ENCODE results near the gene ATP8B4.

The ATP8B4 gene

DNA sequence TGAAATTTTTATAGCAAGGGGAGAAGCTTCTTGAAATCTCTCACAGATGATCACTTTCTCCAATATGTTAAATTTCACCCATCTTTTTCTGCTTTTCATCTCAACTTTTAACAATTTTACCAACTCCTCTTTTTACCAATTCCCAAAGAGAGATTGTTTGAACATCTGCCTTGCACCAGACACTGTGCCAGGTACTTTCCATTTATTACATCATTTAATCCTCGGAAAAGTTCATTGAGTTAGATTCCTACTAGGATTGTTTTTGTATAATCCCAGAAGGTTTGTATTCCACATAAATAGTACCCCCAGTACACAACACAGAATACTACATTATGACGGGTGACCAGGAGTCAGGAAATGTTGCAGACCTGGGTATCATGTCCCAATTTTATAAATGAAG, 74.1 kb downstream of the ATP8B4 start:
- Histone ChIP-seq H3K9me2 (replicated peaks; ENCODE audit: low read depth, low read length) (no peaks in the 10 kb centered on the region), H3K4me3 (ENCODE audit: low read length, poor library complexity, severe bottlenecking) (no peak overlapping the region), H3K4me2 (ENCODE audit: low read depth, low read length, poor library complexity, severe bottlenecking) (no peak overlapping the region), H3F3A (ENCODE audit: low read depth) (no peaks in the 10 kb centered on the region), H3K27me3 (ENCODE audit: insufficient read depth, low read length, poor library complexity, severe bottlenecking) (no peaks in the 10 kb centered on the region), H3K36me3 (ENCODE audit: insufficient read depth, low read length) (no peaks in the 10 kb centered on the region), H3K9ac (ENCODE audit: low read depth, low read length, poor library complexity, severe bottlenecking) (no peak overlapping the region), H2AFZ (ENCODE audit: low read length) (no peak overlapping the region), H3K79me2 (ENCODE audit: insufficient read depth, low read length) (no peaks in the 10 kb centered on the region), H3K9me3 (ENCODE audit: insufficient read depth, low read depth, low read length) (peaks cover 3% of the 10 kb centered on the region; the same call in 1 of the 2 replicates), H4K20me1 (ENCODE audit: insufficient read depth, low read length, poor library complexity, severe bottlenecking) (no peaks in the 10 kb centered on the region), H3K4me1 (ENCODE audit: insufficient read depth, low read length, poor library complexity, severe bottlenecking) (no peaks in the 10 kb centered on the region)
- TF ChIP-seq EZH2phosphoT487 (IDR thresholded peaks at IDR 0.05; ENCODE audit: borderline replicate concordance) = no peak
- TF ChIP-seq, protein P1, sequence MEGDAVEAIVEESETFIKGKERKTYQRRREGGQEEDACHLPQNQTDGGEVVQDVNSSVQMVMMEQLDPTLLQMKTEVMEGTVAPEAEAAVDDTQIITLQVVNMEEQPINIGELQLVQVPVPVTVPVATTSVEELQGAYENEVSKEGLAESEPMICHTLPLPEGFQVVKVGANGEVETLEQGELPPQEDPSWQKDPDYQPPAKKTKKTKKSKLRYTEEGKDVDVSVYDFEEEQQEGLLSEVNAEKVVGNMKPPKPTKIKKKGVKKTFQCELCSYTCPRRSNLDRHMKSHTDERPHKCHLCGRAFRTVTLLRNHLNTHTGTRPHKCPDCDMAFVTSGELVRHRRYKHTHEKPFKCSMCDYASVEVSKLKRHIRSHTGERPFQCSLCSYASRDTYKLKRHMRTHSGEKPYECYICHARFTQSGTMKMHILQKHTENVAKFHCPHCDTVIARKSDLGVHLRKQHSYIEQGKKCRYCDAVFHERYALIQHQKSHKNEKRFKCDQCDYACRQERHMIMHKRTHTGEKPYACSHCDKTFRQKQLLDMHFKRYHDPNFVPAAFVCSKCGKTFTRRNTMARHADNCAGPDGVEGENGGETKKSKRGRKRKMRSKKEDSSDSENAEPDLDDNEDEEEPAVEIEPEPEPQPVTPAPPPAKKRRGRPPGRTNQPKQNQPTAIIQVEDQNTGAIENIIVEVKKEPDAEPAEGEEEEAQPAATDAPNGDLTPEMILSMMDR (conservative IDR thresholded peaks at IDR 0.05; ENCODE audit: low read length) = no peak

DNA sequence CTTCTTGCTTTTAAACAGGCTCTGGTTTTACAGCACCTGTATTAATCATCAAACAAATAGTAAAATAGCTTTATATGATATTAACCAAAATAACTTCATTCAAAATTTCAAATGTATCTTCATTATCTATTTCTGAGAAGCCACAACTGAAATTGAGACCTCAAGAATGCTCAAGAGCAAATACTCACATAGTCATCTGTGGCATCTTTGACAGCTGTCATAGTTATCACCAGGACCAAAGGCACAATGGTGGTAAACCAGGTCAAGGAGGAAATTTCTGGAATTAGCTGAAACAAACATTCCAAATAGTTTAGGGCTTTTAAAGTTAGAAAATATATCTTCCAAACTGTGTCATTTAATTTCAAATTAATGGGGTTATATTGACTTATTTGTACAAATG, 74.6 kb downstream of the ATP8B4 start:
- H3F3A ChIP-seq (ENCODE audit: low read depth) = no peaks in the 10 kb centered on the region
- H2AFZ ChIP-seq (ENCODE audit: low read length) = no peak overlapping the region
- peaks cover 3% of the 10 kb centered on the region; the same call in 1 of the 2 replicates for H3K9me3 ChIP-seq (ENCODE audit: insufficient read depth, low read depth, low read length)
- no peaks in the 10 kb centered on the region for H3K79me2 ChIP-seq (ENCODE audit: insufficient read depth, low read length)
- H4K20me1 ChIP-seq (ENCODE audit: insufficient read depth, low read length, poor library complexity, severe bottlenecking) = no peaks in the 10 kb centered on the region
- TF ChIP-seq, protein P1 (conservative IDR thresholded peaks at IDR 0.05; ENCODE audit: low read length) = no peak
- no peak for TF ChIP-seq EZH2phosphoT487 (IDR thresholded peaks at IDR 0.05; ENCODE audit: borderline replicate concordance)
- no peak overlapping the region for H3K9ac ChIP-seq (ENCODE audit: low read depth, low read length, poor library complexity, severe bottlenecking)
- no peak overlapping the region for H3K4me2 ChIP-seq (ENCODE audit: low read depth, low read length, poor library complexity, severe bottlenecking)
- H3K9me2 ChIP-seq (replicated peaks; ENCODE audit: low read depth, low read length) = no peaks in the 10 kb centered on the region
- H3K27me3 ChIP-seq (ENCODE audit: insufficient read depth, low read length, poor library complexity, severe bottlenecking) = no peaks in the 10 kb centered on the region
- H3K36me3 ChIP-seq (ENCODE audit: insufficient read depth, low read length) = no peaks in the 10 kb centered on the region
- H3K4me3 ChIP-seq (ENCODE audit: low read length, poor library complexity, severe bottlenecking) = no peak overlapping the region
- H3K4me1 ChIP-seq (ENCODE audit: insufficient read depth, low read length, poor library complexity, severe bottlenecking) = no peaks in the 10 kb centered on the region

GRCh38 chr15:50042775-50043174, 76.3 kb downstream of the ATP8B4 start:
- no peaks in the 10 kb centered on the region for H3K79me2 ChIP-seq (ENCODE audit: insufficient read depth, low read length)
- H3K27me3 ChIP-seq (ENCODE audit: insufficient read depth, low read length, poor library complexity, severe bottlenecking) = no peaks in the 10 kb centered on the region
- no peaks in the 10 kb centered on the region for H3K9me2 ChIP-seq (replicated peaks; ENCODE audit: low read depth, low read length)
- no peaks in the 10 kb centered on the region for H3F3A ChIP-seq (ENCODE audit: low read depth)
- TF ChIP-seq, protein P1 (conservative IDR thresholded peaks at IDR 0.05; ENCODE audit: low read length) = no peak
- no peak for TF ChIP-seq EZH2phosphoT487 (IDR thresholded peaks at IDR 0.05; ENCODE audit: borderline replicate concordance)
- H3K9ac ChIP-seq (ENCODE audit: low read depth, low read length, poor library complexity, severe bottlenecking) = no peak overlapping the region
- H3K4me3 ChIP-seq (ENCODE audit: low read length, poor library complexity, severe bottlenecking) = no peak overlapping the region
- no peaks in the 10 kb centered on the region for H3K36me3 ChIP-seq (ENCODE audit: insufficient read depth, low read length)
- peaks cover 3% of the 10 kb centered on the region; the same call in 1 of the 2 replicates for H3K9me3 ChIP-seq (ENCODE audit: insufficient read depth, low read depth, low read length)
- no peaks in the 10 kb centered on the region for H4K20me1 ChIP-seq (ENCODE audit: insufficient read depth, low read length, poor library complexity, severe bottlenecking)
- no peak overlapping the region for H2AFZ ChIP-seq (ENCODE audit: low read length)
- H3K4me2 ChIP-seq (ENCODE audit: low read depth, low read length, poor library complexity, severe bottlenecking) = no peak overlapping the region
- no peaks in the 10 kb centered on the region for H3K4me1 ChIP-seq (ENCODE audit: insufficient read depth, low read length, poor library complexity, severe bottlenecking)

All from Loucy (cell line).